ENCODE data around the gene PLAAT1. TPM values are rescaled to one million over a fixed set of nuclear protein-coding genes. Genes with fewer than 3 reads are reported as not detected.

PLAAT1 gene
- total and polyA plus RNA-seq, 5 donors from 2014 or later = not detected

Other genes starting within 250 kb of the PLAAT1 start
- not detected for gene ATP13A5, start 137.5 kb downstream of the PLAAT1 start, total RNA-seq
- gene ATP13A5, start 137.5 kb downstream of the PLAAT1 start, polyA plus RNA-seq = not detected